Astrocyte (in vitro differentiated cells and primary cell): ENCODE measurements around the gene ZNF529. TPM values are rescaled to one million over a fixed set of nuclear protein-coding genes. Genes with fewer than 3 reads are reported as not detected.

Experiments used
- DNase-seq: peaks from one replicate; pipeline ENCODE4 v3.0.0-alpha.2; 2010; ENCODE audit warnings: low read depth
- FAIRE-seq: peaks from 2 replicates; lab custom pipeline; 2011; peaks lifted over from hg19 to GRCh38; lab: Jason Lieb, UNC
- H2AFZ ChIP-seq: 2 replicates; pipeline ENCODE4 v1.6.0; 2012; ENCODE audit warnings: low read depth, low read length, inconsistent platforms
- H3K27ac ChIP-seq: 2 replicates; pipeline ENCODE4 v1.5.1; 2011; ENCODE audit warnings: low read depth, low read length, inconsistent platforms
- H3K27me3 ChIP-seq: 2 replicates; pipeline ENCODE4 v1.6.0; 2011; ENCODE audit warnings: low read length, inconsistent platforms; ENCODE audit not compliant: insufficient read depth
- H3K36me3 ChIP-seq: 2 replicates; pipeline ENCODE4 v1.5.1; 2011; ENCODE audit warnings: low read length, inconsistent platforms; ENCODE audit not compliant: insufficient read depth
- H3K4me1 ChIP-seq: 2 replicates; pipeline ENCODE4 v1.5.1; 2011; ENCODE audit warnings: low read length, inconsistent platforms; ENCODE audit not compliant: insufficient read depth
- H3K4me2 ChIP-seq: 2 replicates; pipeline ENCODE4 v1.6.0; 2012; ENCODE audit warnings: low read length, inconsistent platforms
- H3K4me3 ChIP-seq: 2 replicates; pipeline ENCODE4 v1.5.1; 2011; ENCODE audit warnings: low read depth, mild to moderate bottlenecking, low read length, inconsistent platforms; ENCODE audit not compliant: insufficient read depth
- H3K79me2 ChIP-seq: 2 replicates; pipeline ENCODE4 v1.6.0; 2012; ENCODE audit warnings: mild to moderate bottlenecking, low read length, inconsistent platforms; ENCODE audit not compliant: insufficient read depth
- H3K9ac ChIP-seq: 2 replicates; pipeline ENCODE4 v1.6.0; 2012; ENCODE audit warnings: mild to moderate bottlenecking, low read length, inconsistent platforms
- H3K9me3 ChIP-seq: 2 replicates; pipeline ENCODE4 v1.5.1; 2012; ENCODE audit warnings: low read depth, mild to moderate bottlenecking, low read length, inconsistent platforms; ENCODE audit not compliant: insufficient read depth
- H4K20me1 ChIP-seq: 2 replicates; pipeline ENCODE4 v1.6.0; 2012; ENCODE audit warnings: low read length, inconsistent platforms; ENCODE audit not compliant: insufficient read depth
- H3K27ac Mint-ChIP-seq: one replicate; pipeline ENCODE4 v1.8.0; 2021; ENCODE audit warnings: mild to moderate bottlenecking, mixed read lengths; ENCODE audit not compliant: unreplicated experiment
- H3K27me3 Mint-ChIP-seq: one replicate; pipeline ENCODE4 v1.8.0; 2021; ENCODE audit warnings: low read depth, mixed read lengths; ENCODE audit not compliant: unreplicated experiment
- H3K36me3 Mint-ChIP-seq: one replicate; pipeline ENCODE4 v1.8.0; 2021; ENCODE audit warnings: low read depth, mixed read lengths; ENCODE audit not compliant: unreplicated experiment
- H3K4me1 Mint-ChIP-seq: one replicate; pipeline ENCODE4 v1.8.0; 2021; ENCODE audit warnings: low read depth, mixed read lengths; ENCODE audit not compliant: unreplicated experiment
- H3K4me3 Mint-ChIP-seq: one replicate; pipeline ENCODE4 v1.8.0; 2021; ENCODE audit warnings: mild to moderate bottlenecking, moderate library complexity, mixed read lengths; ENCODE audit not compliant: unreplicated experiment
- H3K9me3 Mint-ChIP-seq: one replicate; pipeline ENCODE4 v1.8.0; 2021; ENCODE audit warnings: mild to moderate bottlenecking, mixed read lengths; ENCODE audit not compliant: unreplicated experiment
- EZH2 ChIP-seq: IDR thresholded peaks from 2 replicates; pipeline ENCODE4 v1.6.1; 2012; ENCODE audit warnings: mild to moderate bottlenecking, low read length, inconsistent platforms; ENCODE audit not compliant: insufficient read depth
- total RNA-seq: library from RNA; stranded (reverse); gene quantifications from 2 replicates; pipeline ENCODE4 v1.2.1, GENCODE V29; 2021
- TF ChIP-seq, protein P1 (sequence below): IDR thresholded peaks from 2 replicates; pipeline ENCODE4 v1.5.1; 2011; ENCODE audit warnings: low read depth, mild to moderate bottlenecking, inconsistent platforms, low read length, moderate library complexity; ENCODE audit not compliant: insufficient read depth

Gene ZNF529
- total RNA-seq, 1 donor from 2014 or later = 13.9 TPM

DNA sequence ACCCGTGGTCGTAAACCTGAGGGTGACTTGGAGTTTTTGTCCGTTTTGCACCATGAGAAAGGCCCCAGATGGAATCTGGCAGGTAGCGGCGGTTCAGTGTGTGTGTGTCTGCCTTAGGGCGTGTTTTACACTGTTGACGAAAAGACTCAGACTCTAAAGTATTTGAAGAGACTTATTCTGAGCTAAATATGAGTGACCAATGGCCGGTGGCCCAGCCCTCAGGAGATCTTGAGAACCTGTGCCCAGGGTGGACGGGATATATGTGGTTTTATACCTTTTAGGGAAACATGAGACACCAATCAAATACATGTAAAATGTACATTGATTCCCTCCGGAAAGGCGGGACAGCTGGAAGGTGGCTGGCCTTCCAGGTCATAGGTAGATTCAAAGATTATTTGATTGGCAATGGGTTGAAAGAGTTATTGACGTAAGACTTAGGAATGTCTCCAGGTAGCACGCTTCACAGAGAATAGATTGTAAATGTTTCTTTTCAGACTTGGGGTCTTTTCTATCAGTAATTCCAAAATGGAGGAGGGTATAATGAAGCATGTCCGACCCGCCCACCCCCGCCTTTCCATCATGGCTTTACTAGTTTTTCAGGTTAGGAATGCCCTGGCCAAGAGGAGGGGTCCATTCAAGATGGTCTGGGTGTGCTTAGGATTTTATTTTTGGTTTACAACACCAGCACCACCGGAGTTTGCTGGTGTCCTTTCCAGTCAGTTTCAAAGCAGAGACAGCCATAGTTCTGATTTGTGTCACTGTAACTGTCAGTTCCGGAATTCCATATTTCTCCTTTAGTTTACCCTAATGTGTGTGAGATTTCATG is 1.0 kb upstream of the ZNF529 start:
- peaks cover 23% of the 10 kb centered on the region for H3K9me3 Mint-ChIP-seq

DNA sequence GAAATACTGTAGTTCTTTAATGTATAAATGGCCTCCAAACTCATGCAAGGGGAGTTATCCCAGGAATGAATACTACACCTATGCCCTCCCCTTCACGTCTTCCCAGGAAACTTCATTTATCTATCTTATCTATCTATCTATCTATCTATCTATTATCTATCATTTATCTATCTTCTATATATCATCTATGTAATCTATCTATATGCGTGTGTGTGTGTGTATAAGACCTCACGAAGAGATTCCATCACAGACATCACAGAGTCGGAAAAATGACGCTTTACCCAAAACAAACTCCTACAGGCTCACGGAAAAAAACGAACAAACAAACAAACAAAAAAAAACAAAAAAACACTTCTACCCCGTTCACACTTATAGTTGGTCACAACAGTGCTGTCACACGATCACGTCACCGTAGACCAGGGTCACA is 486 bp downstream of the ZNF529 start:
- TF ChIP-seq EZH2 = no peak
- TF ChIP-seq, protein P1, sequence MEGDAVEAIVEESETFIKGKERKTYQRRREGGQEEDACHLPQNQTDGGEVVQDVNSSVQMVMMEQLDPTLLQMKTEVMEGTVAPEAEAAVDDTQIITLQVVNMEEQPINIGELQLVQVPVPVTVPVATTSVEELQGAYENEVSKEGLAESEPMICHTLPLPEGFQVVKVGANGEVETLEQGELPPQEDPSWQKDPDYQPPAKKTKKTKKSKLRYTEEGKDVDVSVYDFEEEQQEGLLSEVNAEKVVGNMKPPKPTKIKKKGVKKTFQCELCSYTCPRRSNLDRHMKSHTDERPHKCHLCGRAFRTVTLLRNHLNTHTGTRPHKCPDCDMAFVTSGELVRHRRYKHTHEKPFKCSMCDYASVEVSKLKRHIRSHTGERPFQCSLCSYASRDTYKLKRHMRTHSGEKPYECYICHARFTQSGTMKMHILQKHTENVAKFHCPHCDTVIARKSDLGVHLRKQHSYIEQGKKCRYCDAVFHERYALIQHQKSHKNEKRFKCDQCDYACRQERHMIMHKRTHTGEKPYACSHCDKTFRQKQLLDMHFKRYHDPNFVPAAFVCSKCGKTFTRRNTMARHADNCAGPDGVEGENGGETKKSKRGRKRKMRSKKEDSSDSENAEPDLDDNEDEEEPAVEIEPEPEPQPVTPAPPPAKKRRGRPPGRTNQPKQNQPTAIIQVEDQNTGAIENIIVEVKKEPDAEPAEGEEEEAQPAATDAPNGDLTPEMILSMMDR = no peak

More for the DNA sequence above, 1.0 kb upstream of the ZNF529 start:
- Mint-ChIP-seq H3K27me3 (no peaks in the 10 kb centered on the region), H3K27ac (peak overlapping the region; percentile 93), H3K4me3 (peak overlapping the region; percentile 98), H3K4me1 (peaks cover 14% of the 10 kb centered on the region), H3K36me3 (peaks cover 29% of the 10 kb centered on the region)
- no peaks in the 10 kb centered on the region for H4K20me1 ChIP-seq
- peak; percentile 43 for DNase-seq
- peak overlapping the region; percentile 71 for H3K27ac ChIP-seq
- no peaks in the 10 kb centered on the region for H3K27me3 ChIP-seq
- H3K9me3 ChIP-seq = peaks cover 8% of the 10 kb centered on the region
- TF ChIP-seq, protein P1 = no peak
- no peak for TF ChIP-seq EZH2
- FAIRE-seq = no peak
- no peaks in the 10 kb centered on the region for H3K4me1 ChIP-seq
- H3K36me3 ChIP-seq = peaks cover 11% of the 10 kb centered on the region
- H2AFZ ChIP-seq = peak overlapping the region; percentile 86
- peak overlapping the region; percentile 90 for H3K9ac ChIP-seq
- peak overlapping the region; percentile 93 for H3K4me2 ChIP-seq
- H3K79me2 ChIP-seq = peaks cover 73% of the 10 kb centered on the region
- H3K4me3 ChIP-seq = peak overlapping the region; percentile 87

More for the DNA sequence above, 486 bp downstream of the ZNF529 start:
- Histone ChIP-seq H3K9me3 (peaks cover 8% of the 10 kb centered on the region), H3K4me1 (no peaks in the 10 kb centered on the region), H2AFZ (peak overlapping the region; percentile 86), H3K27me3 (no peaks in the 10 kb centered on the region), H3K36me3 (peaks cover 15% of the 10 kb centered on the region), H4K20me1 (no peaks in the 10 kb centered on the region), H3K4me3 (peak overlapping the region; percentile 87), H3K4me2 (peak overlapping the region; percentile 93), H3K9ac (peak overlapping the region; percentile 90), H3K27ac (peak overlapping the region; percentile 71), H3K79me2 (peaks cover 85% of the 10 kb centered on the region)
- FAIRE-seq (no peak), DNase-seq (no peak)
- peak overlapping the region; percentile 98 for H3K4me3 Mint-ChIP-seq
- H3K9me3 Mint-ChIP-seq = peaks cover 23% of the 10 kb centered on the region
- H3K36me3 Mint-ChIP-seq = peaks cover 29% of the 10 kb centered on the region
- H3K27ac Mint-ChIP-seq = peak overlapping the region; percentile 93
- no peaks in the 10 kb centered on the region for H3K27me3 Mint-ChIP-seq
- H3K4me1 Mint-ChIP-seq = peaks cover 13% of the 10 kb centered on the region
